Fibroblast of pulmonary artery (primary cell): ENCODE data around the gene CEP135.

Experiments
- DNase-seq: peaks from one replicate; pipeline ENCODE4 v3.0.0-alpha.2; 2010; ENCODE audit warnings: low read depth
- H3K4me3 ChIP-seq: replicated peaks from 2 replicates; pipeline ENCODE4 v1.5.1; 2011; ENCODE audit warnings: low read depth, mild to moderate bottlenecking, control low read depth, low read length, moderate library complexity
- TF ChIP-seq, protein P1 (sequence below): IDR thresholded peaks from 2 replicates; pipeline ENCODE4 v1.5.1; 2011; ENCODE audit warnings: mild to moderate bottlenecking, control low read depth, low read length, inconsistent platforms; ENCODE audit errors: missing control alignments

CEP135 gene

DNA sequence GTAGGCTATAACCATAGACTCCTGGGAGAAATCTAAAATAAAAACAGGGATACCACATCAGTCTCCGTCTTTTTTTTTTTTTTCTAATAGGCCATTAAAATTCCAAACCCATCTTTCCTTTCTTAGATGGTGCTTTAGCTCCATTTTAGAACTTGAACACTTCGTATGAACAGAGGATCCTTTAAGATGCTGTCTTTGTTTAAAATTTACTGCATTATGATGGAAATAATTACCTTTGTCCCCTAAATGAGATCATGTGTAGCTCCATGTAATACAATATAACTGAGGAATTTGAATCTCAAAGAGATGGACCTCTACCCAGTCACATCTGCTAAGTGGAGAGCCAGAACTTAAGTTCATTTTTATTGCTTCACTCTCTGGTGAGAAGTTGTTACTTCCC lies 47.9 kb downstream of the CEP135 start:
- no peak overlapping the region for H3K4me3 ChIP-seq
- no peak for DNase-seq
- TF ChIP-seq, protein P1, sequence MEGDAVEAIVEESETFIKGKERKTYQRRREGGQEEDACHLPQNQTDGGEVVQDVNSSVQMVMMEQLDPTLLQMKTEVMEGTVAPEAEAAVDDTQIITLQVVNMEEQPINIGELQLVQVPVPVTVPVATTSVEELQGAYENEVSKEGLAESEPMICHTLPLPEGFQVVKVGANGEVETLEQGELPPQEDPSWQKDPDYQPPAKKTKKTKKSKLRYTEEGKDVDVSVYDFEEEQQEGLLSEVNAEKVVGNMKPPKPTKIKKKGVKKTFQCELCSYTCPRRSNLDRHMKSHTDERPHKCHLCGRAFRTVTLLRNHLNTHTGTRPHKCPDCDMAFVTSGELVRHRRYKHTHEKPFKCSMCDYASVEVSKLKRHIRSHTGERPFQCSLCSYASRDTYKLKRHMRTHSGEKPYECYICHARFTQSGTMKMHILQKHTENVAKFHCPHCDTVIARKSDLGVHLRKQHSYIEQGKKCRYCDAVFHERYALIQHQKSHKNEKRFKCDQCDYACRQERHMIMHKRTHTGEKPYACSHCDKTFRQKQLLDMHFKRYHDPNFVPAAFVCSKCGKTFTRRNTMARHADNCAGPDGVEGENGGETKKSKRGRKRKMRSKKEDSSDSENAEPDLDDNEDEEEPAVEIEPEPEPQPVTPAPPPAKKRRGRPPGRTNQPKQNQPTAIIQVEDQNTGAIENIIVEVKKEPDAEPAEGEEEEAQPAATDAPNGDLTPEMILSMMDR: no peak

- no peak for DNase-seq
Measured at GRCh38 chr4:56003606-56004005, 54.9 kb downstream of the CEP135 start.

DNA sequence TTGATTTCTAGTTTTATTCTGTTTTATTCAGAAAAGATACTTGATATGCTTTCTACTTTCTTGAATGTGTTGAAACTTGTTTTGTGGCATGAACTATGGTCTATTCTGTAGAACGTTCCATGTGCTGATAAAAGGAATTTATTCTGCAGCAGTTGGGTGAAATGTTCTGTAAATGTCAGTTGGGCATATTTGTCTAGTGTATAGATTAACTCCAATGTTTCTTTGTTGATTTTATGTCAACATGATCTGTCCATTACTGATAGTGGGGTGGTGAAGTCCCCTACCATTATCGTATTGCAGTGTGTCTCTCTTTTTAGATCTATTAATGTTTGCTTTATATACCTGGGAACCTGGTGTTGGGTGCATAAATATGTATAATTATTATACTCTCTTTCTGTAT lies 55.5 kb downstream of the CEP135 start:
- DNase-seq: no peak
- TF ChIP-seq, protein P1: no peak
- no peak overlapping the region for H3K4me3 ChIP-seq

More at GRCh38 chr4:56003606-56004005, 54.9 kb downstream of the CEP135 start:
- H3K4me3 ChIP-seq: no peak overlapping the region
- TF ChIP-seq, protein P1: no peak

DNA sequence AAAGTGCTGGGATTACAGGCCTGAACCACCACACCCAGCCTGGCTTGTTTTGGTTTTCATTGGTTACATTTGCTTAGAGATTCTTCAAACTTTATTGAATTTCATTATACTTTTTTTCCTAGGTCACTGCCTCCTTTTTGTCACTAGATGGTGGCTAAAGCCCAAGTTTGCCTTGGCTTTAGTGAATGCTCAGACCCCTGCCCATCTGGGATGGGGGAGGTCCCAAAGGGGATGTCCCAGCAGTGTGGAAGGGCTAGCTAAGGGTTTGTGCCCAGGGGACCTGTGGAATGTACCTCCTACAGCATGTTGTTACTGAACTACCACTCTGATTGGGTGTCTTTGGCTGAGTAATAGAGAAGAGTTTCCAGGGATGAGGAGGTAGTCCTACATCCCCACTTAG lies 58.4 kb downstream of the CEP135 start:
- DNase-seq: peak; percentile 3
- H3K4me3 ChIP-seq: no peak overlapping the region
- TF ChIP-seq, protein P1: no peak

DNA sequence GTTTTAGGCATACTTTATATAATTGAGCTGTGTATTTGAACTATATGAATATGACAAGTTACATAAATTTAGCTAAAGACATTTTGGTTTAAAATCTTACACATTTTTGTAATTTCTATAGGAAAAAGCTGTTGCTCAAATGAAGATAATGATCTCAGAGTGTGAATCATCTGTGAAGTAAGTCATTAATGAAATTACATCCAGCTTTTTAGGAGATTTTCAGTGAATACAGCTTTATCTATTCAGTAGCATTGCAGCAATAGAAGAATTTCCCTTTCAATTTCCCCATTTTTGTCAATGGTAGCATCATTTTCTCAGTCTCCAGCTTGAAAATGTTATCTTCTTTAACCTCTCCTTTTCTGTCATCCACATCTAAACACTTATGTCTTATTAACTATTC lies 59.5 kb downstream of the CEP135 start:
- no peak for DNase-seq
- no peak overlapping the region for H3K4me3 ChIP-seq
- TF ChIP-seq, protein P1: no peak

DNA sequence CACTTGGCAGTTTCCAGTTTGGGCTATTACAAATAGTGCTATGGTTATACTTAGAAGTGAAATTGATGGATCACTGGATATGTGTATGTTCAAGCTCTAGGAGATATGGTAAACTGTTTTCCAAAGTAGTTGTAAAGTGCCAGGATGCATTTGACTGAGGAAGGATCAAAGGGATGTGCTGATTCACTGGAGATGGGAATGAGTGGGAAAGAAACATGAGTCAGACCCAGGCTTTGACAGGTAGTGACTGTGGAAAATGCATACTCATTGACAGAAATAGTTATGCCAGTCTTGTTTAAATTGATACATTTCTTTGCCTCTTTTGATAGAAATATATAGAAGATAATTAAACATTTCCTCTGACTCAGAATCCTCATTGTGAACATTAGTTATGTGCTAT lies 77.9 kb downstream of the CEP135 start:
- TF ChIP-seq, protein P1: no peak
- peak; percentile 24 for DNase-seq
- no peak overlapping the region for H3K4me3 ChIP-seq

- DNase-seq: no peak
- no peak overlapping the region for H3K4me3 ChIP-seq
- TF ChIP-seq, protein P1: no peak
Measured at GRCh38 chr4:56028165-56028564, 79.4 kb downstream of the CEP135 start.
